ENCODE measurements around the gene SPR. TPM values are rescaled to one million over a fixed set of nuclear protein-coding genes. Genes with fewer than 3 reads are reported as not detected.

Gene SPR
- total RNA-seq, 2 donors from 2014 or later = 13.7 to 15.2 TPM

GRCh38 chr2:72913486-72914205, 26.4 kb downstream of the SPR start:
- no peaks in the 10 kb centered on the region for H3K9me3 Mint-ChIP-seq
- peaks cover 99% of the 10 kb centered on the region for H3K27me3 ChIP-seq (ENCODE audit: control insufficient read depth, insufficient read depth, low read length, poor library complexity, severe bottlenecking)
- H3K27ac Mint-ChIP-seq = no peak overlapping the region
- peaks cover 22% of the 10 kb centered on the region for H3K4me1 Mint-ChIP-seq
- H3K36me3 ChIP-seq (ENCODE audit: control insufficient read depth, insufficient read depth, low read length) = no peaks in the 10 kb centered on the region
- peaks cover 85% of the 10 kb centered on the region for H3K27me3 Mint-ChIP-seq (ENCODE audit: insufficient read depth)
- H3K9me3 ChIP-seq (ENCODE audit: control insufficient read depth, low read length) = no peaks in the 10 kb centered on the region
- H3K4me3 Mint-ChIP-seq = no peak overlapping the region
- 7 to 29% methylated on average over 3 to 7 of the region's 7 CpGs for WGBS, 2 experiments (ENCODE audit: insufficient coverage in 1 of 2, insufficient read length in 1 of 2)
- H3K27ac ChIP-seq (ENCODE audit: low read depth, low read length) = no peak overlapping the region
- no peaks in the 10 kb centered on the region for H3K36me3 Mint-ChIP-seq (ENCODE audit: low read depth)
- H3K4me3 ChIP-seq (ENCODE audit: low read length) = no peak overlapping the region
- peaks cover 8% of the 10 kb centered on the region for H3K4me1 ChIP-seq (ENCODE audit: control insufficient read depth, insufficient read depth, low read length)
- DNase-seq = peak; percentile 64
- peak; percentile 60 for TF ChIP-seq CTCF (conservative IDR thresholded peaks at IDR 0.05)
- H3K9ac ChIP-seq (ENCODE audit: extremely low read depth, low read length, poor library complexity, severe bottlenecking) = no peak overlapping the region

- peak; percentile 58 for DNase-seq
- peaks cover 81% of the 10 kb centered on the region for H3K27me3 Mint-ChIP-seq (ENCODE audit: insufficient read depth)
- Histone ChIP-seq H3K9ac (ENCODE audit: extremely low read depth, low read length, poor library complexity, severe bottlenecking) (no peak overlapping the region), H3K27ac (ENCODE audit: low read depth, low read length) (no peak overlapping the region), H3K4me3 (ENCODE audit: low read length) (no peak overlapping the region), H3K27me3 (ENCODE audit: control insufficient read depth, insufficient read depth, low read length, poor library complexity, severe bottlenecking) (peaks cover 100% of the 10 kb centered on the region), H3K9me3 (ENCODE audit: control insufficient read depth, low read length) (no peaks in the 10 kb centered on the region), H3K36me3 (ENCODE audit: control insufficient read depth, insufficient read depth, low read length) (no peaks in the 10 kb centered on the region), H3K4me1 (ENCODE audit: control insufficient read depth, insufficient read depth, low read length) (peaks cover 10% of the 10 kb centered on the region)
- H3K4me3 Mint-ChIP-seq = no peak overlapping the region
- H3K4me1 Mint-ChIP-seq = peaks cover 22% of the 10 kb centered on the region
- H3K27ac Mint-ChIP-seq = no peak overlapping the region
- WGBS, 2 experiments (ENCODE audit: insufficient coverage in 1 of 2, insufficient read length in 1 of 2) = 0 to 14% methylated on average over 3 to 7 of the region's 7 CpGs
- TF ChIP-seq CTCF (conservative IDR thresholded peaks at IDR 0.05) = no peak
- no peaks in the 10 kb centered on the region for H3K36me3 Mint-ChIP-seq (ENCODE audit: low read depth)
- no peaks in the 10 kb centered on the region for H3K9me3 Mint-ChIP-seq
These were observed 27.0 kb downstream of the SPR start for GRCh38 chr2:72914206-72914559.

- peak overlapping the region; percentile 62 for H3K4me3 Mint-ChIP-seq
- no peak overlapping the region for H3K27ac ChIP-seq (ENCODE audit: low read depth, low read length)
- H3K9me3 Mint-ChIP-seq = no peaks in the 10 kb centered on the region
- peaks cover 100% of the 10 kb centered on the region for H3K27me3 ChIP-seq (ENCODE audit: control insufficient read depth, insufficient read depth, low read length, poor library complexity, severe bottlenecking)
- H3K9me3 ChIP-seq (ENCODE audit: control insufficient read depth, low read length) = no peaks in the 10 kb centered on the region
- H3K4me1 ChIP-seq (ENCODE audit: control insufficient read depth, insufficient read depth, low read length) = peaks cover 10% of the 10 kb centered on the region
- H3K9ac ChIP-seq (ENCODE audit: extremely low read depth, low read length, poor library complexity, severe bottlenecking) = no peak overlapping the region
- H3K4me1 Mint-ChIP-seq = peaks cover 22% of the 10 kb centered on the region
- H3K27ac Mint-ChIP-seq = no peak overlapping the region
- peak overlapping the region; percentile 48 for H3K4me3 ChIP-seq (ENCODE audit: low read length)
- 2 to 3% methylated on average over 8 to 17 of the region's 17 CpGs for WGBS, 2 experiments (ENCODE audit: insufficient coverage in 1 of 2, insufficient read length in 1 of 2)
- no peak for TF ChIP-seq CTCF (conservative IDR thresholded peaks at IDR 0.05)
- no peaks in the 10 kb centered on the region for H3K36me3 ChIP-seq (ENCODE audit: control insufficient read depth, insufficient read depth, low read length)
- H3K27me3 Mint-ChIP-seq (ENCODE audit: insufficient read depth) = peaks cover 75% of the 10 kb centered on the region
- peak; percentile 79 for DNase-seq
- no peaks in the 10 kb centered on the region for H3K36me3 Mint-ChIP-seq (ENCODE audit: low read depth)
These were observed 27.5 kb downstream of the SPR start for GRCh38 chr2:72914589-72915319.
